Testis (tissue), 2 donors: ENCODE results near the gene PLCL1.

ENCODE experiments used
- POLR2A ChIP-seq: fragments of 450-650 bp; IDR thresholded peaks from one replicate; pipeline ENCODE4 v1.6.1; 2017; ENCODE audit warnings: antibody characterized with exemption, mild to moderate bottlenecking, moderate library complexity
- TF ChIP-seq, protein P1 (sequence below), 3 experiments: fragments of 450-650 bp in 2 of 3; fragments of 200-600 bp in 1 of 3; sonication (generic) in 1 of 3; IDR thresholded peaks; one replicate each; pipeline ENCODE4 v1.5.1; 2016 to 2019; ENCODE audit warnings: antibody characterized with exemption in 3 of 3, mild to moderate bottlenecking in 2 of 3, moderate library complexity in 1 of 3

DNA sequence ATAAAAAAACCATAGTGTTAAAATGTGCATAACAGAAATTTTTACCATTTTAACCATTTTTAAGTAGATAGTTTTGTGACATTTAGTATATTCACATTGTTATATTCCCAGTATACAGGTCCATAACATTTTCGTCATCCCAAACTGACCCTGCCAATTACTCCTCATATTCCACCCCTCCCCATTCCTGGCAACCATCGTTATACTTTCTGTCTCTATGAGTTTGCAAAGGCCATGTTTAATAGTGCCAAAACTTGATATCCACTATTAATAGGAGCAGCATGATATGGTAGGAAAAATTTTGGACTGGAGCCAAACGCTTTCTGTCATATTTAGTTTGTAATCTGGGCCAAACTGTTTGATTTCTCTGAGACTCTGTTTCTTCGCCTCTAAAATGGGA is 30.9 kb downstream of the PLCL1 start:
- TF ChIP-seq POLR2A, result no peak
- TF ChIP-seq, protein P1, sequence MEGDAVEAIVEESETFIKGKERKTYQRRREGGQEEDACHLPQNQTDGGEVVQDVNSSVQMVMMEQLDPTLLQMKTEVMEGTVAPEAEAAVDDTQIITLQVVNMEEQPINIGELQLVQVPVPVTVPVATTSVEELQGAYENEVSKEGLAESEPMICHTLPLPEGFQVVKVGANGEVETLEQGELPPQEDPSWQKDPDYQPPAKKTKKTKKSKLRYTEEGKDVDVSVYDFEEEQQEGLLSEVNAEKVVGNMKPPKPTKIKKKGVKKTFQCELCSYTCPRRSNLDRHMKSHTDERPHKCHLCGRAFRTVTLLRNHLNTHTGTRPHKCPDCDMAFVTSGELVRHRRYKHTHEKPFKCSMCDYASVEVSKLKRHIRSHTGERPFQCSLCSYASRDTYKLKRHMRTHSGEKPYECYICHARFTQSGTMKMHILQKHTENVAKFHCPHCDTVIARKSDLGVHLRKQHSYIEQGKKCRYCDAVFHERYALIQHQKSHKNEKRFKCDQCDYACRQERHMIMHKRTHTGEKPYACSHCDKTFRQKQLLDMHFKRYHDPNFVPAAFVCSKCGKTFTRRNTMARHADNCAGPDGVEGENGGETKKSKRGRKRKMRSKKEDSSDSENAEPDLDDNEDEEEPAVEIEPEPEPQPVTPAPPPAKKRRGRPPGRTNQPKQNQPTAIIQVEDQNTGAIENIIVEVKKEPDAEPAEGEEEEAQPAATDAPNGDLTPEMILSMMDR (IDR thresholded peaks at IDR 0.05), result no peak
